KOPT-K1 (cell line): ENCODE data around the gene OCA2.

Experiments
- H3K27ac ChIP-seq: fragments of 200-600 bp; sonication (generic); 2 replicates; pipeline ENCODE4 v1.5.1; 2016; ENCODE audit warnings: antibody characterized with exemption, mild to moderate bottlenecking, low read depth, low read length; ENCODE audit not compliant: poor library complexity, severe bottlenecking
- H3K36me3 ChIP-seq: fragments of 200-600 bp; sonication (generic); 2 replicates; pipeline ENCODE4 v1.5.1; 2017; ENCODE audit warnings: antibody characterized with exemption, mild to moderate bottlenecking, low read length, moderate library complexity; ENCODE audit not compliant: insufficient read depth
- H3K9me3 ChIP-seq: fragments of 200-600 bp; sonication (generic); 2 replicates; pipeline ENCODE4 v1.5.1; 2017; ENCODE audit warnings: antibody characterized with exemption, low read length, mild to moderate bottlenecking; ENCODE audit not compliant: insufficient read depth, poor library complexity, severe bottlenecking

The OCA2 gene

DNA sequence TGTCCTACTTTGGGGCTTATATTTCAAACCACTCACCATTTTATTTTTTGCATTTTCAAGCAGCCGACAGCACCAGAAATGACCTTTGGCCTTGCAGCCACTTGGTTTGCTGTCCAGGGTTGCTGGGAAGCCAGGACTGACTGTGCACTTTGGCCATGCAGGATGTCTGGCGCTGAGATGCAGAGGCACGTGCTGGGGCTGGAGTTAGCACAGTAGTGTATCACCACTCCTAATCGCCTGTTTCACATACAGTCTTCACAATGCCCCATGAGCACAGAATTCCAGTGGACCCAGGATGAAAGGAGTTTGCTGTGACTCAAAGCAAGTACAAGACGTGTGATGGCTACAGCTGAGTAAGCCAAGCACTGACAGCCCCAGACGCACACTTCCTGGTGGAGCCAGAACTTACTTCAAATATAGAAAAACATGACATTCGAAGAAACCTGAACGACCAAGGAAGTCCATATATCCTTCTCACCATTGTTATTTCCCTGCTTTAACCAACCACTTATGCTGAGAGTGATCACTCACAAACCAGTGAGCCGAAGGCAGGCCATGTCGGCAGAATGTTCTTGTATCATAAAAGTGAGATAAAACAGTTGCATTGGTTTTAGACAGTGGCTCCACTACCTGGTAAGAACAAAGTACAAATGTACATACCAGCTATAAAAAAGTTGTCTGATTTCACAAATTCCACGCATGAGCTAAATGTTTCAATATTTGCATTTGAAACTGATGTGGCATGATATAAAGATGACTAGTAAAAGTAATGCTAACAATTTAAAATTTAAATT, 16.0 kb downstream of the OCA2 start:
- Histone ChIP-seq H3K9me3 (no peaks in the 10 kb centered on the region), H3K36me3 (no peaks in the 10 kb centered on the region), H3K27ac (no peak overlapping the region)

DNA sequence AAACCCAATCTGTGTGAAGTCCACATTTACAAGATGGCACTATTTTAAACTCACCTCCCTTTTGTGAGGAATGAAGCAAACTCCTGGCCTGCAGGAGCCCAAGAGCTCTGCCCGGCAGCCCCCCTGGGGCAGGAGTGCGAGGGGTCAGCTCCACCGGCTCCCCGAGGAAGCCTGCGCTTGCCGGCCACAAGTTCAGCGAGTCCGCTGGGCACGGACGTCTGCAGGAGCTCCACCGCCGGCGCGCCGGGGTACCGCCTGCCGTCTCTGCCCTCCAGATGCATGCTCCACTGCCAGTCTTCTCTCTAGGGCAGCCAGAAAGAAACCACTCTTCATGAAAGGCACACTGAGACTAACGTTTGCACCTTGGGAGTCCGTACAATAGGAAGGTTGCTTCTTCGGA, 17.5 kb downstream of the OCA2 start:
- no peaks in the 10 kb centered on the region for H3K36me3 ChIP-seq
- no peaks in the 10 kb centered on the region for H3K9me3 ChIP-seq
- H3K27ac ChIP-seq = no peak overlapping the region

DNA sequence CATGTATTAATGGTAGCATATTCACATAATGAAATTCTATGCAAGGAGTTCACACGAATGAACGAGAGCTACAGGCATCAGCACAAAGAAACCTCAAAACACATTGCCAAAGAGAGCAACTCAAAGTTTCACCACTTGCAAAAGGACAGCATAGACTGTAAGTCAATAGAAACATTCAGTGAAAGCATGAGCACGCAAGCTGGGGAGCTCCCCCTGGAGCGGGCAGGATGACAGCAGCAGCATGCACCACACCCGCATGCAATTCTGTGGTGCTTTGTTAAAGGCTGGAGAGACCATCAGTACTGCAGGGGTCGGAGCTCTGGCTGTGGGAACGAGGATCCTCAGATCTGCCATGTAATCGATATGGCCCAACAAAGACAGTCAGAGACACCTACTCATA, 18.7 kb downstream of the OCA2 start:
- Histone ChIP-seq H3K27ac (no peak overlapping the region), H3K9me3 (no peaks in the 10 kb centered on the region), H3K36me3 (no peaks in the 10 kb centered on the region)

DNA sequence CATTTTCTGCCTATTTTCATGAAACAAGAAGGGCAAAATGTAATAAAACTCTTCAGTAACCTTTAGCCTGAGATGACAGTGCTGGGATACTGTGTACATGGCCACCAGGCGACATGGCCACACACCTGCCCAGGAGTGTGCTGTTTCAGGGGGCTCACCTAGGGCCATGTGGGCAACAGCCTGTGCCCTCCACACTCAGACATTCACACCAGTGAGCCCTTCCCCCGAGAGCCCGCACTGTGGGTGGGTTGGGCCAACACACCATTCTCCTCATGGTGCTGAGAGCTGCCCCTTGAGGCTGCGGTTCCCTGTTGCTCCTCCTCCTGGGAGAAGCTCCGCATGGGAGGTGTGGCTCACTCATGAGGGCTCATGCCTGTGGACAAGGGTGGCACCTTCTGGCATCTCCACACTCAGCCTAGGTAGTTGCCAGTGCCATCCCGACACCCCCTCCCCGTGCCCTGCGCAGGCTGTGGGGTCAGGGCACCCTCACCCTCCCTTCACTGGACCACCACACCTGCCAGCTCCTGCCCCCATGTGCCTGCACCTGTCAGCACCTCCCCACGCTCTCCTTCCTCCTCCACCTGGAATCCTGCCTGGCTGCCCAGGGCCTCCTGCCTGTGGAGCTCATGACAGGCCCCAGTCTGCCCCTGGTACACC, 19.7 kb downstream of the OCA2 start:
- Histone ChIP-seq H3K27ac (no peak overlapping the region), H3K36me3 (no peaks in the 10 kb centered on the region), H3K9me3 (no peaks in the 10 kb centered on the region)

DNA sequence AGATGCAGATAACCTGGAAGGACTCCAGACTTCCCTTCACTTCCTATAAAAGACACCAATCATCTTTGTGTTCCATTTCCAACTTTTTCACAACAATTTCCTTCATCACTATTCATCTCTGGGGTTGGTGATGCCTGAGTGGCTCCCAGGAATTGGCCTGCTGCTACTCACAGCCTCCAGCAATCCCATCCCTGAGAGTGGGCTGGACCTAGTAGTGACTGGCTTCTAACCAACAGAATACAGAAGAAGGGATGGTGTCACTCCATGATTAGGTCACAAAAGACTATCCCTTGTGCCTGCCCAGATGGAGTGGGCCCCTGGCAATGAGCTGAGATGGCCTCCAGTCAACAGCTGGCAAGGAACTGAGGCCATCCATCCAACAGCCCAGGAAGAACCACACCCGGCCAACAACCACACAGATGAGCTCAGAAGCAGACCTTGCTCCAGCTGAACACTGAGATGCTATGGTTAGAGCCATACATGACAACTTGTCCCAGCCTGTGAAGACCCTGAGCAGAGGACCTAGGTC, 20.9 kb downstream of the OCA2 start:
- H3K27ac ChIP-seq = no peak overlapping the region
- no peaks in the 10 kb centered on the region for H3K36me3 ChIP-seq
- H3K9me3 ChIP-seq = no peaks in the 10 kb centered on the region

DNA sequence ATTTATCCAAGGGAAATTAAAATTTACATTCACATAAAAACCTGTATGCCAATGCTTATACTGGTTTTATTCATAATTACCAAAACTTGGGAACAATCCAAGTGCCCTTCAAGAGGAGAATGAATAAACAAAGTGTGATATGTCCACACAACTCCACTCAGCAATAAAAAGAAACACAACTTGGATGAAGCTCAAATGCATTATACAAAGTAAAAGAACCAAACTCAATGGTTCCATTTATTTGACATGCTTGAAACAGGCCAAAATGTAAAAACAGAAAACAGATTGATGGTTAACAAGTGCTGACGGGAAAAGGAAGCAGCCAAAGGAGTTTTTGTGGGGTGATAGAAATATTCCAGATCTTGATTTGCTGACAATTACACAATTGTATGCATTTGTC, 23.5 kb downstream of the OCA2 start:
- H3K27ac ChIP-seq = no peak overlapping the region
- no peaks in the 10 kb centered on the region for H3K36me3 ChIP-seq
- H3K9me3 ChIP-seq = no peaks in the 10 kb centered on the region

DNA sequence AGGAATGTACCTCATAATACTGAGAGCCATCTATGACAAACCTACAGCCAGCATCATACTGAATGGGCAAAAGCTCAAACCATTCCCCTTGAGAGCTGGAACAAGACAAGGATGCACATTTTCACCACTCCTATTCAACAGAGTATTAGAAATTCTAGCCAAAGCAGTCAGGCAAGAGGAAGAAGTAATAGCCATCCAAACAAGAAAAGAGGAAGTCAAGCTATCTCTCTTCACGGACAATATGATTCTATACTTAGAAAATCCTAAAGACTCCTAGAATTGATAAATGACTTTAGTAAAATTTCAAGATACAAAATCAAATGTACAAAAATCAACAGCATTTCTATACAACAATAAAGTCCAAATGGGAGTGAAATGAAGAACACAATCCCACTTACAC, 30.2 kb downstream of the OCA2 start:
- no peaks in the 10 kb centered on the region for H3K9me3 ChIP-seq
- no peak overlapping the region for H3K27ac ChIP-seq
- H3K36me3 ChIP-seq = no peaks in the 10 kb centered on the region

DNA sequence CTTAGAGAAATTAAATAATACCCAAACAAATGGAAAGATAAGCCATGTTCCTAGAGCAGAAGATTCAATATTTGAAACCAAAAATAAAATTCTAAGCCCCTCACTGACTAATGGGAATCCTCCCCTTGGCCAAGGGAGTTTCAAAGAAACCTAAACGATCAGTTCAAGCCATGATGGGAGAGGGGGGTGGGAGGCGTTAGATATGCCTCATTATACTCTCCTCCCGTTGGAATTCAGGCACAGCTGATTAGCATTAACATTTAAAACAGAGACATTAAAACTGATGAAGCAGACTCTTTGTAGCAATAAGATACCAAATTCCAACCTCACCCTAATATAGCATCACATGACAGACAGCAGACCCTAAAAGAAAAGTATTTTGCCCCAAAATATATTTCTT, 32.9 kb downstream of the OCA2 start:
- no peaks in the 10 kb centered on the region for H3K36me3 ChIP-seq
- H3K9me3 ChIP-seq = no peaks in the 10 kb centered on the region
- H3K27ac ChIP-seq = no peak overlapping the region

DNA sequence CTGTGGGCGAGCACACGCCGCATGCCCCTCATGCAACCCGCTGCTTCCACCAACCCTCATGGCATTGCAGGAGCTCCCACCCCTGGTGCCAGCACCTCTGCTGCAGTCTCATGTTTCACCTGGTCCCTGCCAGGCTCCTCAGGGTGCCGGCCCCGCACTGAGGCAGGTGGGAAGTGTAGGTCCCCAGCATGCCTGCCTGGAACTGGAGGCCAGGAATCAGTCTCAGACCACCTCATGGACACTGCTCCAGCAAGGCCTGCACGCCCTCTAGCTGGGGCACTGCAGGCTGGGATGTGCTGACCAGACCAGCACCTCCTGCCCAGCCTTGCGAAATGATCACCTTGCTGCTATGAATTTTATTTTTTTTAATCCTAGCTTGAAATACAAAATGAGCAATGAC, 39.1 kb downstream of the OCA2 start:
- H3K9me3 ChIP-seq = no peaks in the 10 kb centered on the region
- no peaks in the 10 kb centered on the region for H3K36me3 ChIP-seq
- no peak overlapping the region for H3K27ac ChIP-seq

DNA sequence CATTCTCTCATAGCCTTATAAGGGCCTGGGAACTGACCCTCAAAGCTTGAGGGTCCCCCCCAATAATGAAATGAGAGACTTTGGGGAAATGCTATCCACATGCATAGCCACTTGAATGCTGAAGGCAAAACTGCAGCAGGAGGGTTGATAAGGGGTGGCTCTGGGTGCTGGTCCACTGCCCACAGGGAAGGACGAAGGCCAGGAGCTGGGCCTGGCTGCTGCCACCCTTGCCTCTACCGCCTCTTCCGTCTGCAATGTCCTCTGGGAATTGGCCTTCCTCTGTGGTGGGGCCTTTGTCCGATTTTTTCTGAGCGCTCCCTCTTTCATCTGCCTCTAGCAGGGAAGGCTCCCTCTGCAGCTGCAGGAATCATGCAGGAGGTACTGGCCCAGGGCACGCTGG, 41.0 kb downstream of the OCA2 start:
- Histone ChIP-seq H3K9me3 (no peaks in the 10 kb centered on the region), H3K27ac (no peak overlapping the region), H3K36me3 (no peaks in the 10 kb centered on the region)

DNA sequence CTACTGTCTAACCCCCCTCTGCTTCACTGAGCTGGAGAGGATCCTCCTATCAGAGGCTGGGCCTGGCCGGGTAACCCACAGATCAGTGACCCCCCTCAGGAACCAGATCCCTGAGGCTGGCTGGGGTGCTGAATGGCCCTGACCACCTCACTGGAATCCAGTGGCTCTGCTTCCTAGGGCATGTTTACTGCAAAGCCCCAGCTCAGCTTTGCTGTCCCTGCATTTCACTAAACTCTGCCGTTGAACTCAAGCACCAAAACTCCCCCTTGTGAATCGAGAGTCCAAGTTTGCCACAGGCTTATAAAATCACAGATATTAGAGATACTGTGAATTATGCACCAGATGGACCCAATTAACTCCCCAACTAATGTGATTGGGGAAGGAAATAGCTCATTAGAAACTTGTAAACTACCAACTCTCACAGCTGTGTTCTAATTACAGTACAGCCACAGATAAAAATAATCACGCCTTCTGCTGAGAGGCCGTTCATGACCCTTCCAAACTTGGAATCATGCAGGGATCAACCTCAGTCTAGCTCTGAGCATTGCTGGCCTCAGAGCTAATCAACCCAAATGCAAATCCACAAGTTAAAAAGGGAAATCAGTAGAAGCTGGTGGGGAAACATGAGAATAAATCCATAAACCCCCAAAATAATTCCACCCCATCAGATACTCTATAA, 47.0 kb downstream of the OCA2 start:
- H3K9me3 ChIP-seq = no peaks in the 10 kb centered on the region
- H3K36me3 ChIP-seq = no peaks in the 10 kb centered on the region
- H3K27ac ChIP-seq = no peak overlapping the region

DNA sequence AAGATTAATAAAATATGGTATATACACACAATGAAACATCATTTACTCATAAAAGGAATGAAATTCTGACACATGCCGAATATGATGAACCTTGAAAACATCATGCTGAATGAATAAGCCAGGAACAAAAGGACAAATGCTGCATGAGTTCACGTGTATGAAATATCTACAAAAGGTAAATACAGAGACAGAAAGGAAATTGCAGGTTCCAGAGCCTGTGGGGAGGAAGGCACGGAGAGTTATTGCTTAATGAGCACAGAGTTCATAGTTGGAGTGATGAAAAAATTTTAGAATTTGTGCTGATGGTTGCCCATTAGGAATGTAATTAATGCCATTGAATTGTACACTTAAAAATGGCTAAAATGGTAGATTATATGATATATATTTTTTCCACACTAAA, 49.5 kb downstream of the OCA2 start:
- Histone ChIP-seq H3K27ac (no peak overlapping the region), H3K9me3 (no peaks in the 10 kb centered on the region), H3K36me3 (no peaks in the 10 kb centered on the region)

DNA sequence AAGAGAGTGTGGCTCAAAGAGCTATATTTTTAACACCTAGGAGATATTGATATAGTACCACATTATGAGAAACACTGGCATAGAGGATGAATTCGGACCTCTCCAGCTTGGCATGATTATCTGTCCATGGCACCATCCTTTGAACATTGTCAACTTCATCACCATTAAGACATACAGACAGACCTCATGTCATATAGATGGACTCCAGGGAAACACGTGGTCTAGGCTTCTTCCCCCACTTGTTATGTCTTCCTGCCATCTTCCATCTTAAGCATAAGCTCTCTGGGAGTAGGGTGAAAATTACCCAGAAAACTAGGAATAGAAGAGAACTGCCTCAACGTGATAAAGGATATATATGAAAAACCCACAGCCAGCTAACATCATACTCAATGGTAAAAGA, 51.8 kb downstream of the OCA2 start:
- H3K27ac ChIP-seq = no peak overlapping the region
- H3K9me3 ChIP-seq = no peaks in the 10 kb centered on the region
- H3K36me3 ChIP-seq = no peaks in the 10 kb centered on the region

DNA sequence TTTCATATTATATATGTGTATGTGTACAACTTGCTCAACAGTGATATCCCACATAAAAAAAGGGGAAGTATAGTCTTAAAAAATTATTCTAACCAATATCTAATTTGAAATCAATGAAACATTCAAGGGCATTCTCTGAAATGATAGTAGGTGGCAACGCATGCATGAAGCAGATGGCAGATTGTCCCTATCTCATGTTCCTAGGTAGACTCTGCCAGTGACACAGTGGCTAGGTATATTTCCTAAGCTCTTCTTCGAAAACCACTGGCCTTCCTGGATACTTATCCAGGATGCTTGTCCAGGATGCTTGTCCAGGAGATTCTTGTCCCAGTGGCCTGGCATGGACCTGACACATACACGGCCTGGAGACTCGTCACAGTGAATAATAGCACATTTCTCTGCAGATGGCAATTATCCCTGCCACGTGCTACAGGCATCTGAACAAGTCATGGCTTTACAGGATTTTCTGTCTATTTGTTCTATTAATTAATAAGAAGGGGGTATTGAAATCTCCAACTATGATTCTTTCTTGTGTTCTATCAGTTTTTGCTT, 54.9 kb downstream of the OCA2 start:
- Histone ChIP-seq H3K27ac (no peak overlapping the region), H3K9me3 (no peaks in the 10 kb centered on the region), H3K36me3 (no peaks in the 10 kb centered on the region)

DNA sequence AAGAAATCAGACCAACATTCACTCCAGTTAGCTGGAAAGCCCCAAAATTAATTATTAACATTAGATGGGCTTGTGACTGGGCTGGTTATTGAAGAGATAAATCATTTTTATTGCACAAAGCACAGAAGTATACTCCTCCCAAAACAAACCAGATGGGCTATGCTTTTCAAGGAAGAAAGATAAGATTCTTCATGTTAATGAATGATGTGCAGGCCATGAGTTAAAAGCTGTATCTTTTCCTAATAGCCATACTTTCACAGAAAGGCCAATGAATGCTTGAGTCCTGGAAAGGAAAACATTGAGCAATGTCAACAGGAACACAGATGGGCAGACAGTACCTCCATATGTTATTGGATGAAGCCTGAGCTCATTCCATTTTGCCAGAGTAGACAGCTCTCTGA, 55.4 kb downstream of the OCA2 start:
- H3K9me3 ChIP-seq = no peaks in the 10 kb centered on the region
- H3K27ac ChIP-seq = no peak overlapping the region
- no peaks in the 10 kb centered on the region for H3K36me3 ChIP-seq
